Activated T-cell treated with anti-CD3 and anti-CD28 coated beads for 4 hours (primary cell): ENCODE data around the gene METAP1.
"Not testable (repeated sequence)": the region's sequence is repeated elsewhere in the genome, so short reads cannot be mapped to it uniquely, and the experiment has no call there.

Experiments used
- DNase-seq: peaks from one replicate; pipeline ENCODE4 v3.0.0-alpha.2; 2020

The METAP1 gene

DNA sequence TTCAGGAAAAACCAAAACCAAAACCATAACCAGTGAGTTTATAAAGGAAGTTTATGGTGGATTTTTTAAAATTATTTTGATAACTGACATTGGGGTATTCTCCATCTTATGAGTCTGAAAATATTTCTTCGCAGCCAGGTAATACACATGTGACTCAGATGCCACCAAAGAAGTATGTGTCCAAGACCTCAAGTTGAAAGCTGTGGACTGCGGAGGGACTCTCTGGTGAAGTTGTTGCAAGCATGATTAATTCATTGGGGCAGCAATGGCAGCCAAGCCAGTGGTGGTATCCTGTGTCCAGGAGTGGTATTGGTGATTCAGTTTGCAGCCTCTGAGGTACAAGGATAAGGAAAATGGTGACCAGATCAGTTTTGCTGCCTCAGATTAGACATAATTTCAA lies 107.1 kb downstream of the METAP1 start:
- DNase-seq, result no peak

DNA sequence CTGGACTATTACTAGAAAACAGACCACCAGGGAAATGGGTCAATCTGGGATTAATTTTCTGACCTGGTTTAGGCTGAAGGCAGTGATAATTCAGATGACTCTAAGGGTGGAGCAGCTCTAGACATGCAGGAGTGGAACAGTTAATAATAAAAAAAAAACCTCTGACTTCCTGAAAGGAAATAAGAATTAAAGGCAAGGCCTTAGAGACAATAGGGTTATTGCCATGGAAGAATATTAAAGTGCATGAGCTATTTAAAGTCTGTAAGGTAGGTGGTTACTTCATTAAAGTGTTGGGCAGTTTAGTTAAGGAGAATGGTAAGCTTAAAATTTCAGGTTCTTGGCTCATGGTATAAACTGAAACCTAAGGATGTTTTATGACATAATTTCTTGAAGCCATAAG lies 107.6 kb downstream of the METAP1 start:
- no peak for DNase-seq

DNA sequence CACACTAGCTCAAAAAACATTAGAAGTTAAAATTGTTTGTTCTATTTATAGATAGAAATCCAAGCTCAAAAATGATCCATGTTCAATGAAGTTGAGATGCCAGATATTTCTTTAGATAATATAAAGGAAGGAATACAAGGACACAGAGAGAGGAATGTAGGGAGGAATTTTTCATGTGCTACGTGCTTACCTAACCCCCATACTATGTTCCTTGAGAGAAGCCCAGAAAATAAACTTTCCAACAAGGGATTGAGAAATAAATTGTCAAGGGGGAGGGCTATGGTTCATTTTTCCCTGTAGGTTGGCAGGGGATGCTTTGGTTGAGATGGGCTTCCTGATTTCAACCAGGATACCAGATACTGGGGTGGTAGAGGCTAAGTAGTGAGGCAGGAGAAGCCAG lies 108.6 kb downstream of the METAP1 start:
- DNase-seq, result no peak

DNA sequence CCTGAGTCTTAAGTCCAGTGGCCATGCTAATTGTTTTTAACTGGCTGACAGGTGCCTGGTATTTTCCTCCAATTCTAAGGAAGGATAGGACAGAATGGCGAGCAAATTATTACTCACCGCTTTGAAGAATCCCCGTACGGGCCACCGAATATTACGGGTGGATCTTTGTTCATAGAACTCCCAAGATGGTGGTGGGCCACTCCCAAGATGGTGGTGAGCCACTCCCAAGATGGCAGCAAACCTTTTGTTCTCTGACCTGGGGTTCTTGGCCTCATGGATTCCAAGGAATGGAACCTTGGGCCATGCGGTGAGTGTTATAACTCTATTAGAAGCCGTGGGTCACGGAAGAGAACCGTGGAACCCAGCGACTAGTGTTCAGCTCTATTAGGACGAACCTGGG lies 113.8 kb downstream of the METAP1 start:
- DNase-seq, result not testable (repeated sequence)
